Skeletal muscle satellite cell (primary cell): ENCODE data around the gene RBM18.

ENCODE experiments used
- H3K27me3 ChIP-seq: 2 replicates; pipeline ENCODE4 v1.7.0; 2013; ENCODE audit warnings: low read length; ENCODE audit not compliant: control insufficient read depth, insufficient read depth
- H3K36me3 ChIP-seq: 2 replicates; pipeline ENCODE4 v1.7.0; 2013; ENCODE audit warnings: mild to moderate bottlenecking, control low read depth, low read length; ENCODE audit not compliant: insufficient read depth
- H3K4me1 ChIP-seq: 2 replicates; pipeline ENCODE4 v1.7.0; 2013; ENCODE audit warnings: low read length; ENCODE audit not compliant: control insufficient read depth, insufficient read depth
- H3K4me2 ChIP-seq: 2 replicates; pipeline ENCODE4 v1.7.0; 2013; ENCODE audit warnings: mild to moderate bottlenecking, low read length
- H3K4me3 ChIP-seq: 2 replicates; pipeline ENCODE4 v1.7.0; 2013; ENCODE audit warnings: low read length
- H3K9ac ChIP-seq: 2 replicates; pipeline ENCODE4 v1.7.0; 2013; ENCODE audit warnings: mild to moderate bottlenecking, low read depth, low read length, moderate library complexity
- H3K9me3 ChIP-seq: replicated peaks from 2 replicates; pipeline ENCODE4 v1.7.0; 2013; ENCODE audit warnings: mild to moderate bottlenecking, control low read depth, low read length

Gene RBM18

DNA sequence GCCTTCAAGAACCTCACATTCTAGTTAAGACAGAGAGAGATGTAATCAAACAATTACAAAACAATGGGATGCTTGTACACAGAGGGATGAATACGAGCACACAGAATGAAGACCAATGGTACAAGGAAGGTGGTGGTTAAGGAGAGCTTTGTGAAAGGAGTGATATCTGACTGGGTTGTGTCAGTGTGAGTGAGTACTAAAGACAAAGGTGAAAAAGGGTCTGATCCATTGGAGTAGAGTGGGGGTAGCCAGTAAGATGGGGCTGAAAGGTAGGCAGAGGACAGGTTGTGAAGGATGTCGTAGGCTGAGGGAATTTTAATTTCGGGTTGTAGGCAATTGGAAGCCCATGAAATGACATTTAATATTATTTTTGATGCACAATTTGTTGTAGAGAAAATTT, 9.9 kb downstream of the RBM18 start:
- no peak overlapping the region for H3K4me3 ChIP-seq
- H3K4me1 ChIP-seq: no peaks in the 10 kb centered on the region
- H3K27me3 ChIP-seq: no peaks in the 10 kb centered on the region
- no peak overlapping the region for H3K9ac ChIP-seq
- H3K4me2 ChIP-seq: no peak overlapping the region
- no peaks in the 10 kb centered on the region for H3K9me3 ChIP-seq
- peaks cover 49% of the 10 kb centered on the region for H3K36me3 ChIP-seq

DNA sequence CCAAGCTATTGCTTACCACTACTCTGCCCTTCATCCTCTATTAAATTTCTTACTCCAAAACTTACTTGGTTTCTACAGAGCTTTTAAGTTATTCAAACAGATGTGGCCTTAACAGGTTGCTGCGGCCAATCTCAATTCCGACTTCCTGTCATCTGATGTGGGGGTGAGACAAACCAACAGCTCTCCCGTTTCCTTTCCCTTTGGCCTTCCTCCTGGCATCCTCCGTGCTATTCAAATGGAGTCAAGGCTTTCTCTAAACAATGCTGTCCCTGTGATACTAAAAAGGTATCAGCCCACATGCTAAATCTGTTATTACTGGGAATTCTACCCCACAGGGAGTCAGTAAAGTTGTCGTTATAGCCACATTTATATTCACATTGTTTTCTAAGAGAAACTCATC, 11.8 kb downstream of the RBM18 start:
- Histone ChIP-seq H3K27me3 (no peaks in the 10 kb centered on the region), H3K9ac (no peak overlapping the region), H3K9me3 (no peaks in the 10 kb centered on the region), H3K36me3 (peaks cover 51% of the 10 kb centered on the region), H3K4me2 (no peak overlapping the region), H3K4me3 (no peak overlapping the region), H3K4me1 (no peaks in the 10 kb centered on the region)

DNA sequence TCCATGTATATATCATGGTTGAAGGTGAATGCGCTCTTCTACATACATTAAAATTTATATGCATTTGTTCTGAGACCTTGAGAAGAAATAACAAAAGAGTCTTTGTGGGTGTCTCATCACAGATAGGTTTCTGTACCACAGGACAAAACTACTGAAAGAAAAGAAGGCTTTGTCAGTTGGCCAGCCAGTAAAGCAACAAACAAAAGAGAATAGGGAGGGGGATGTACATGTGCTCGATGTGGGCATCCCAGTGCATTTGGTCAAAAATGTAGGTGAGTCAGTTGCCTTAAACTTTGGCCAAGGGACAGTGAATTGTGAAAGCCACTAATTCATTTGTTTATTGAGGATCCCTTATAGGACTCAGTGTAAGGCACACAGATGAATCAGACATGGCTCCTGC, 13.3 kb downstream of the RBM18 start:
- Histone ChIP-seq H3K9ac (no peak overlapping the region), H3K9me3 (no peaks in the 10 kb centered on the region), H3K4me1 (no peaks in the 10 kb centered on the region), H3K36me3 (peaks cover 63% of the 10 kb centered on the region), H3K4me2 (no peak overlapping the region), H3K4me3 (no peak overlapping the region), H3K27me3 (no peaks in the 10 kb centered on the region)

DNA sequence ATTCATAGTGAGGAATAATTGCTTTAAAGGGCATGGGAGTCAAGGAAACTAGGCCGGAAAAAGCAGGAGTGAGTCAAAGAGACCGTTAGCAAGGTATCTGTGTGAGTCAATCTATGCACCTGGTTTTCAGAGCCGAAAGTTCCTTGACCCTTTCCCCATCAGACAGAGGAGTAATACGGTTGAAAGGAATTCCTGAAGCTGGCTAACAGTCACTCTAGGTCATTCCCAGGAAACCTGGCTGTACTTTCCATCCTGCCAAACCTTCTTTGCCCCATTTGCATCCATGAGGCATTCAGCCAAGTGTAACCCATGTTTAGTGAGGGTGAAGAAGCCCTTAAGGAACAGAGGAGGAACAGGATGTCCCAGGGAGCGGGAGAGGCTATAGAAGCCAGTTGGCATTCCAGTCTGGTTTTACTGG, 16.2 kb downstream of the RBM18 start:
- H3K4me1 ChIP-seq: no peaks in the 10 kb centered on the region
- H3K4me3 ChIP-seq: no peak overlapping the region
- no peaks in the 10 kb centered on the region for H3K9me3 ChIP-seq
- no peak overlapping the region for H3K9ac ChIP-seq
- H3K27me3 ChIP-seq: no peaks in the 10 kb centered on the region
- H3K36me3 ChIP-seq: peaks cover 76% of the 10 kb centered on the region
- no peak overlapping the region for H3K4me2 ChIP-seq

DNA sequence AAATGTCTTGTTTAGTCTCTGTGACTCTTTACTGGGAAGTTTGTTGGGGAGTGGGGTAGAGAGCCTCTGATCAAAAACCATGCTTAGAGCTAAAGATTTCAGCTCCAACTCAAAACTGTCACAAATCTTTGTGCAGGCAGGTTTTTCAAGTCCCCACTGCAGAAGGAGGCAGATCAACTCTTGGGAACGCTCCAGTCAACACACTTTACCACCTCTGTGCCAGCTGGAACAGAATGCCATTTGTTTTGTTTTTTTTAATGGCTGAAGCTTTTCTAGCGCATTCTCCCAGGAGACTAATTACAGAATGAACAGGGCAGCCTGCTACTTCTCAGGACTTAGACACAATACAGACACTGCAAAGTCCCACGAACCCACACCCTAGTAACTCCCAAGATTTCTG, 18.0 kb downstream of the RBM18 start:
- no peak overlapping the region for H3K4me3 ChIP-seq
- no peaks in the 10 kb centered on the region for H3K4me1 ChIP-seq
- H3K9me3 ChIP-seq: no peaks in the 10 kb centered on the region
- H3K4me2 ChIP-seq: no peak overlapping the region
- peaks cover 79% of the 10 kb centered on the region for H3K36me3 ChIP-seq
- H3K9ac ChIP-seq: no peak overlapping the region
- H3K27me3 ChIP-seq: no peaks in the 10 kb centered on the region

DNA sequence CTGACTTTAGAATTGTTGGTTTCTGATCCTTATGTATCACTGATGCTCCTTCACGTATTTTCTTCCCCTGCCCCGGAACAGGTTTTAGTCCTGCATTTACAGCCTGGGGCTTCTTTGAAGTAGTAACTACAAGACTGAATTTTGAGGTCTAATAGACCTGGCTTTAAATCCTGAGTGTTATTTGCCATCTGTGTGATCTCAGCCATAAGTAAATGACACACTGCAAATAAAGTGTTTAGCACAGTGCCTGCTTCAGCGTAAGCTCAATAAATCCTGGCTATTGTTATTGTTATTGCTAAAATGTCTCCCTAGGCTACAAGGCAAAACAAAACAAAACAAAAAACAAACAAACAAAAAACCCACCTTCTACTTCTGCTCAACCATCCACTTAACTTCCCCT, 20.3 kb downstream of the RBM18 start:
- no peaks in the 10 kb centered on the region for H3K27me3 ChIP-seq
- no peaks in the 10 kb centered on the region for H3K4me1 ChIP-seq
- no peak overlapping the region for H3K4me2 ChIP-seq
- H3K4me3 ChIP-seq: no peak overlapping the region
- no peak overlapping the region for H3K9ac ChIP-seq
- H3K9me3 ChIP-seq: no peaks in the 10 kb centered on the region
- H3K36me3 ChIP-seq: peaks cover 79% of the 10 kb centered on the region

DNA sequence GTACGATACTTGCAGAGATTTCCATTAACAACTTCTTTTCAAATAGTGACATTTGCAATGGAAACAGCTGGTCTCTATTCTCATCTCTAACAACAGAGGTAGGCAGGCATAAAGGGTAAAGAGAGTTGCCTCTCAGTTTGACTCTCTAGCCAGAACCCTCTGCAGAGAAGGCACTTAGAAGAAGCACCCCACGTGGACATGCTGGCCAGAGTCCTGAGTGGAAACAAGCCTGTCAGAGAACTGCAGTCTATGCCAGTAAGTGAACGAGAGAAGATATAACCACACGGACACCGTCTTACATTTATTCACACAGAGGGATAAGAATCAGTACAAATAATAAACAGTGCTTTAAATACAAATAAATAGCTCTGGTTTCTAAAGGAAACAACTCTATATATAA, 24.9 kb downstream of the RBM18 start:
- H3K4me3 ChIP-seq: no peak overlapping the region
- H3K9ac ChIP-seq: no peak overlapping the region
- no peaks in the 10 kb centered on the region for H3K27me3 ChIP-seq
- no peaks in the 10 kb centered on the region for H3K4me1 ChIP-seq
- no peak overlapping the region for H3K4me2 ChIP-seq
- H3K9me3 ChIP-seq: no peaks in the 10 kb centered on the region
- peaks cover 52% of the 10 kb centered on the region for H3K36me3 ChIP-seq

DNA sequence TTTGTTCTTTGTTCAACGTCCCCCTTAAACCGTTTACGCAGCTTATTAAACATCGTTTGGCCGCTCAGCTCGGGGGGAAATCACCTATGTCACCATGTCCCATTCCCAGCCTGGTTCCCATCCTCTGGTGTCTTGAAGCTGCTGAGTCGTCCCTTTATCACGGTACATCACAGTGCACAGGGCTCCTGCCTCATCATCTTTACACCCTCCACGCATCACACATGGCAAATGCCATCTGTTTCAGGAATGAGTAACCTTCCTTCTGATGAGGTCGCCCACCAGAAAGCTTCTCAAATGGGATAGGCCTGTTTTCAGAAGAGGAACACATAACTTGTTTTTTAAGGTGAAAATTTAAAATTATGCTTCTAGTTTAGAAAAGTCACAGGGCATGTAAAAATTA, 28.0 kb downstream of the RBM18 start:
- no peak overlapping the region for H3K9ac ChIP-seq
- no peak overlapping the region for H3K4me2 ChIP-seq
- peaks cover 21% of the 10 kb centered on the region for H3K27me3 ChIP-seq
- no peak overlapping the region for H3K4me3 ChIP-seq
- no peaks in the 10 kb centered on the region for H3K9me3 ChIP-seq
- no peaks in the 10 kb centered on the region for H3K4me1 ChIP-seq
- H3K36me3 ChIP-seq: peaks cover 25% of the 10 kb centered on the region

DNA sequence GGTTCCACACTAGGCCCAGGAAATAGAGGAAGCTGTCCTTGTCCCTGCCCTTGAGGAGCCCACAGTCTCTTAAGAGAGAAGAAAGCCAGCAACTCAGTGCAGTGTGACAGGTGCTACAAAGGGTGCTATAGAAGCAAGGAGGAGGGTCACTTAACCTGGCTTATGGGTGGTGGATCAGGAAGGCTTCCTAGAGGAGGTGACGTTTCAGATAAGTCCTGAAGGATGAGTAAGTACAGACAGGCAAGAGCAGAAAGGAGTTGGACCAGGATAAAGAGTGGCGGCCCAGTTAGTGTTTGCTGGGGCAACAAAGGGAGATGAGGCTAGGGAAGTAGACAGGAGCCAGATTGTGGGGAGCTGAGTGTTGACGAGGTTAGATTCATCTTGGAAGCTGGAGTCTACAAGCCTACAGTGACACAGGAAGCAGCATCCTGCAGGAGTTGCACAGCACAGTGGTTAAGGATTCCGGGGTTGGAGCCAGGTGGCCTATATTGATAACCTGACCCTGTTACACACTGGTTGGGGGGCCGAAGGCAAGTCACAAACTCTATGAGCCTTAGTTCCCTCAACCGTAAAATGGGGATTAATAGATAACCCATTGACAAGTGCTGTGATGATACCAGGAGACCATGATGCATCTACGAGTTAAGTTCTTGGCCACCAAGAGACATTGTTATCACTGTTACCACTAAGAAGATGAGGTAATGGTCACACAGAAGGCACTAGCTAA, 30.5 kb downstream of the RBM18 start:
- Histone ChIP-seq H3K9me3 (no peaks in the 10 kb centered on the region), H3K27me3 (peaks cover 46% of the 10 kb centered on the region), H3K4me3 (no peak overlapping the region), H3K4me1 (peaks cover 2% of the 10 kb centered on the region), H3K9ac (no peak overlapping the region), H3K36me3 (peaks cover 5% of the 10 kb centered on the region), H3K4me2 (no peak overlapping the region)

DNA sequence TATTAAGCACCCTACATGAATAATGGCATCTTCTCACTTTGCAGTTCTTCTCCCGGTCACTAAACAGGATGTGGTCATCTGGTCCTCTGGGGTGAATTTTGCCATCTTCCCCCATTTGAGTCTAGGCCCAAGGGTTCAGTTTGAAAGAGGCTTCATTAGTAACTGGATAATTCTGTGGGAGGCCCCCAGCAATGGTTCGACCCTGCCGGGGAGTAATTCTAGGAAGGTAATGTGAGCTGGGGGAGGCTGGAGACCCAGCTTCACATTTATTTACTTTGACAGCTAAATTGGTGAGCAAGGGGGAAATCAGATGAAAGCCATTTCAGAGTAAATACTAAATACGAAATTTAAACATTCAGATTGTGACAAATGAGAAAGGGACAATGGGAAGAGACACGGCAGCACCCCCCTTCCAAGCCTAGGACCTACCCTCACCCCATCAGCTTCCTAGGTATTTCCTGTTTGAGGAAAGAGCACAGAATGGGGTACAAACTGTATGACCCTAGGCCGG, 31.8 kb downstream of the RBM18 start:
- H3K27me3 ChIP-seq: peaks cover 56% of the 10 kb centered on the region

DNA sequence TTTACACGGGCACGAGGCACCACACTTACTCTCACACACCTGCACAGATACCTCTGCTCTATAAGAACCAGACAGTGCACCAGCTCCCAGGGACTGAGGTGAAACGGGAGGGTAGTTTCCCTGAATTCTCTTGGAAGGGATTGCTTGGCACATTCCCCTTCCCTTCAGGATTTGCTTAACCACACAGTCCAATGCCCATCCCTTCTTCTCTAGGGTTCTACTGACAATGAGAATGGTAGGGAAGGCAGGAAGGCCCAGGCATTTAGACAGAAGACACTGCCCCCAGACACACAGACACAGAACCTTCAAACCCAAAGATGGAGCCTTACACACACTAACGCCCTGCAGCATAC, 35.2 kb downstream of the RBM18 start:
- H3K27me3 ChIP-seq: peaks cover 83% of the 10 kb centered on the region
- no peaks in the 10 kb centered on the region for H3K9me3 ChIP-seq
- peaks cover 5% of the 10 kb centered on the region for H3K4me1 ChIP-seq
- H3K4me2 ChIP-seq: no peak overlapping the region
- no peaks in the 10 kb centered on the region for H3K36me3 ChIP-seq
- no peak overlapping the region for H3K4me3 ChIP-seq
- H3K9ac ChIP-seq: no peak overlapping the region

More for the DNA sequence above, 31.8 kb downstream of the RBM18 start:
- Histone ChIP-seq H3K9me3 (no peaks in the 10 kb centered on the region), H3K4me1 (peaks cover 5% of the 10 kb centered on the region), H3K4me2 (no peak overlapping the region), H3K9ac (no peak overlapping the region), H3K4me3 (no peak overlapping the region), H3K36me3 (no peaks in the 10 kb centered on the region)
